Kasumi-1 (cell line): ENCODE data around the gene PIGB.
"Not testable (repeated sequence)": the region's sequence is repeated elsewhere in the genome, so short reads cannot be mapped to it uniquely, and the experiment has no call there.

ENCODE experiments used
- DNase-seq, 2 experiments: peaks; one replicate each; lab custom pipeline; 2025; lab: John Stamatoyannopoulos, UW

PIGB gene

GRCh38 chr15:55297315-55297714 lies 21.7 kb upstream of the PIGB start:
- no peak for DNase-seq

GRCh38 chr15:55302801-55303200 lies 16.2 kb upstream of the PIGB start:
- not testable (repeated sequence) for DNase-seq

GRCh38 chr15:55319537-55320237 lies 665 bp downstream of the PIGB start:
- peak; percentile 25 to 26 for DNase-seq

GRCh38 chr15:55320238-55320550 lies 1.2 kb downstream of the PIGB start:
- peak in 1 of 2 experiments; percentile 25 for DNase-seq

GRCh38 chr15:55320963-55321362 lies 1.9 kb downstream of the PIGB start:
- no peak for DNase-seq

GRCh38 chr15:55322467-55322866 lies 3.4 kb downstream of the PIGB start:
- DNase-seq, result no peak

- DNase-seq, result peak; percentile 74 to 78
Observed at GRCh38 chr15:55327387-55327786, 8.4 kb downstream of the PIGB start.

- no peak for DNase-seq
Observed at GRCh38 chr15:55334371-55334770, 15.3 kb downstream of the PIGB start.

GRCh38 chr15:55334997-55335396 lies 16.0 kb downstream of the PIGB start:
- no peak for DNase-seq

GRCh38 chr15:55337160-55337559 lies 18.1 kb downstream of the PIGB start:
- no peak for DNase-seq

- DNase-seq, result no peak
Observed at GRCh38 chr15:55343168-55343567, 24.1 kb downstream of the PIGB start.

GRCh38 chr15:55344206-55344605 lies 25.2 kb downstream of the PIGB start:
- DNase-seq, result no peak

GRCh38 chr15:55348281-55348778 lies 29.3 kb downstream of the PIGB start:
- DNase-seq, result no peak

GRCh38 chr15:55349282-55349681 lies 30.3 kb downstream of the PIGB start:
- no peak for DNase-seq

GRCh38 chr15:55353025-55353424 lies 34.0 kb downstream of the PIGB start:
- no peak for DNase-seq

GRCh38 chr15:55356985-55357585 lies 38.1 kb downstream of the PIGB start:
- DNase-seq, result no peak

- no peak for DNase-seq
Observed at GRCh38 chr15:55357774-55358173, 38.8 kb downstream of the PIGB start.

GRCh38 chr15:55358471-55358870 lies 39.4 kb downstream of the PIGB start:
- DNase-seq, result no peak

GRCh38 chr15:55360256-55360655 lies 41.2 kb downstream of the PIGB start:
- DNase-seq, result peak in 1 of 2 experiments; percentile 6

GRCh38 chr15:55361048-55361447 lies 42.0 kb downstream of the PIGB start:
- no peak for DNase-seq

- DNase-seq, result no peak
Observed at GRCh38 chr15:55362641-55363040, 43.6 kb downstream of the PIGB start.

- DNase-seq, result no peak
Observed at GRCh38 chr15:55366981-55367380, 48.0 kb downstream of the PIGB start.

GRCh38 chr15:55372701-55373440 lies 53.8 kb downstream of the PIGB start:
- no peak for DNase-seq
